Tibial nerve (tissue), 4 donors: ENCODE data around the gene B3GNT8. TPM values are rescaled to one million over a fixed set of nuclear protein-coding genes. Genes with fewer than 3 reads are reported as not detected.

Experiments
- DNase-seq, 2 donors: peaks; one replicate each; pipeline ENCODE4 v3.0.0-alpha.2; 2019; ENCODE audit warnings: low spot score in 2 of 2
- H3K27ac ChIP-seq, 4 donors: fragments of 200-600 bp; sonication (generic) in 3 of 4; one replicate each; pipeline ENCODE4 v1.5.1; 2017 to 2019; ENCODE audit warnings: mild to moderate bottlenecking in 1 of 4
- H3K27me3 ChIP-seq, 2 donors: fragments of 200-600 bp; sonication (generic) in 1 of 2; one replicate each; pipeline versions ENCODE4 v1.5.1 to v1.6.0; 2017 to 2019
- H3K36me3 ChIP-seq, 3 donors: fragments of 200-600 bp; sonication (generic); one replicate each; pipeline ENCODE4 v1.5.1; 2018 to 2019
- H3K4me1 ChIP-seq, 4 donors: fragments of 200-600 bp; sonication (generic) in 3 of 4; one replicate each; pipeline ENCODE4 v1.5.1; 2017 to 2019
- H3K4me3 ChIP-seq, 4 donors: fragments of 200-600 bp; sonication (generic) in 3 of 4; one replicate each; pipeline ENCODE4 v1.5.1; 2017 to 2019; ENCODE audit warnings: mild to moderate bottlenecking in 1 of 4, moderate library complexity in 1 of 4
- H3K9me3 ChIP-seq, 4 donors: fragments of 200-600 bp; sonication (generic) in 3 of 4; one replicate each; pipeline ENCODE4 v1.5.1; 2017 to 2019
- EP300 ChIP-seq, 2 donors: sonication (generic); formaldehyde crosslinking; IDR thresholded peaks; one replicate each; pipeline ENCODE4 v1.6.1; 2017; ENCODE audit warnings: antibody characterized with exemption in 2 of 2, mild to moderate bottlenecking in 1 of 2
- POLR2A ChIP-seq, 2 donors: fragments of 450-650 bp; IDR thresholded peaks; one replicate each; pipeline ENCODE4 v1.6.1; 2017; ENCODE audit warnings: antibody characterized with exemption in 2 of 2, mild to moderate bottlenecking in 2 of 2, moderate library complexity in 2 of 2
- WGBS, 2 donors: methylation state at CpG; one replicate each; pipeline ENCODE4 v1.1.5; 2018; 5-methylcytosine and 5-hydroxymethylcytosine counted together
- total RNA-seq, 4 donors: library from RNA; depleted of rRNA; stranded (reverse); fragments of >200 nt; gene quantifications; one replicate each; pipeline ENCODE4 v1.1.0, GENCODE V29; 2016
- TF ChIP-seq, protein P1 (sequence below), 5 experiments: fragments of 200-600 bp in 3 of 5; fragments of 450-650 bp in 2 of 5; sonication (generic) in 3 of 5; IDR thresholded peaks; one replicate each; pipeline ENCODE4 v1.5.1; 2016 to 2019; ENCODE audit warnings: antibody characterized with exemption in 5 of 5, mild to moderate bottlenecking in 3 of 5, moderate library complexity in 2 of 5

Gene B3GNT8
- total RNA-seq, 4 donors from 2014 or later = 3.8 to 9.0 (median 5.7) TPM

DNA sequence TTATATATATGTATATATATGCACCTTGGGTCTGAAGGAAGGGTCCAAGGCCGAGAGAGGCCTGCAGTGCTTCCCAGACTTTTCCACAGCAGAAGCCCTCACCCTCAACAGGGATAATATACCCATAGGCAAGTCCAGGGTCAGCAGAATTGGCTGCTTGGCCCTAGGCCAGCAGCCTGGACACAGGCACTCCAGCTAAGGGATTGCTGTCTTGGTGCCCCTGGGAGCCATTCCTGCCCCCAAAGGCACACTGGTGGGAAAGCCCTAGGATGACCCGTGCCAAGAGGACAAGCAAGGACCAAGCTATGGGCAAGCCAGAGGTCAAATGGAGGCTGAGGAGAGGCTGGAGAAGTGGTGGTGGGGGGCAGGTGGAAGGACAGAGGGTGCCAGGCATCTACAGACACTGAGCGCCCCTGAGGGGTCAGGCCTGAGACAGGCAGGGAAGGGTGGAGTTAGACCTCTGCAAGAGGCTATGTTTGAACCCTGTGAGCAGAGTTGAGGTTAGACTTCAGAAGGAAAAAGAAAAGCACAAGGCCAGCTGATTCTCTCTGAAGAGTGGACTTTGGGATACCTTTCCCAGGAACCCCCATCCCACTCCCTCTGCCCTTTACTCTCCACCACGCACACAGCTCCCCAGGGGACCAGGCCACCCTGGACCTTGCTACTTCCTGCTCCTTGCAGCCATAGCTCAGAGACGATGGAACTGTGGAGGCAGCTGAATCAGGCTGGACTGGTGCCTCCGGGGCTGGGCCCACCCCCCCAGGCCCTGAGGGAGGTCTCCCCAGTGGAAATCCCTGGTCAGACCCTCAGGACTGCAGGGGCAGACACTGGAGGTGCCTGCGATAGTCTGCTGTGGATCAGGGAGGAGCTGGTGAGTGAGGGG, 15.5 kb upstream of the B3GNT8 start, which contains the start of gene ERICH4:
Gene ERICH4, plus strand, starts transcription at position 684 of the 883 bp plus-strand sequence. Its CDS starts 14 bp downstream, at position 698.
- WGBS, 2 donors = 44 to 55% methylated on average over 7 of the region's 7 CpGs
- H3K27ac ChIP-seq = no peak within 1 kb of the TSS

DNA sequence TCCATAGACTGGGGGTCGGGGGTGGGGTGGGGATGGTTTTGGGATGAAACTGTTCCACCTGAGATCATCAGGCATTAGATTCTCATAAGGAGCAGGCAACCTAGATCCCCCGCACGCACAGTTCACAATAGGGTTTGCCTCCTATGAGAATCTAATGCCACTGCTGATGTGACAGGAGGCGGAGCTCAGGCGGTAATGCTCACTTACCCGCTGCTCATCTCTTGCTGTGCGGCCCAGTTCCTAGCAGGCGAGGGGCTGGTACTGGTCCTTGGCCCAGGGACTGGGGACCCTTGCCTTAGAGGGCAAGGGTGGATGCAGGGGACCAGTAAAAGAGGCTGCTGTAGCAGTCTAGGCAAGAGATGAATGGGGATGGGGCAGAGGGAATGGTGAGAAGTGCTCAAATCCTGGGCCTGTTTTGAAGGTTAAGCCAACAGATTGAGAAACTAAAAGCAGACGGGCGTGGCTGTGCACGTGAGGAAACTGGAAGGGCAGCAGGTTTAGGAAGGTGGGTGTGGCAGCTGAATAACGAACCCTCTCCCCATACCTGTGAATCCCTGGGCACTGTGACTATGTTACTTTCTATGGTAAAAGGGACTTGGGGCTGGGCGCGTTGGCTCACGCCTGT, 14.3 kb upstream of the B3GNT8 start:
- H3K27me3 ChIP-seq = no peaks in the 10 kb centered on the region
- H3K27ac ChIP-seq = no peak overlapping the region
- H3K36me3 ChIP-seq = peaks cover 0 to 19% (median 0%) of the 10 kb centered on the region in 3 donors
- no peak for DNase-seq
- WGBS, 2 donors = 77 to 81% methylated on average over 15 of the region's 15 CpGs
- TF ChIP-seq POLR2A (IDR thresholded peaks at IDR 0.05) = no peak
- no peak for TF ChIP-seq EP300 (IDR thresholded peaks at IDR 0.05)
- TF ChIP-seq, protein P1, sequence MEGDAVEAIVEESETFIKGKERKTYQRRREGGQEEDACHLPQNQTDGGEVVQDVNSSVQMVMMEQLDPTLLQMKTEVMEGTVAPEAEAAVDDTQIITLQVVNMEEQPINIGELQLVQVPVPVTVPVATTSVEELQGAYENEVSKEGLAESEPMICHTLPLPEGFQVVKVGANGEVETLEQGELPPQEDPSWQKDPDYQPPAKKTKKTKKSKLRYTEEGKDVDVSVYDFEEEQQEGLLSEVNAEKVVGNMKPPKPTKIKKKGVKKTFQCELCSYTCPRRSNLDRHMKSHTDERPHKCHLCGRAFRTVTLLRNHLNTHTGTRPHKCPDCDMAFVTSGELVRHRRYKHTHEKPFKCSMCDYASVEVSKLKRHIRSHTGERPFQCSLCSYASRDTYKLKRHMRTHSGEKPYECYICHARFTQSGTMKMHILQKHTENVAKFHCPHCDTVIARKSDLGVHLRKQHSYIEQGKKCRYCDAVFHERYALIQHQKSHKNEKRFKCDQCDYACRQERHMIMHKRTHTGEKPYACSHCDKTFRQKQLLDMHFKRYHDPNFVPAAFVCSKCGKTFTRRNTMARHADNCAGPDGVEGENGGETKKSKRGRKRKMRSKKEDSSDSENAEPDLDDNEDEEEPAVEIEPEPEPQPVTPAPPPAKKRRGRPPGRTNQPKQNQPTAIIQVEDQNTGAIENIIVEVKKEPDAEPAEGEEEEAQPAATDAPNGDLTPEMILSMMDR (IDR thresholded peaks at IDR 0.05) = no peak
- peaks cover 0 to 21% (median 0%) of the 10 kb centered on the region in 4 donors for H3K4me1 ChIP-seq
- H3K9me3 ChIP-seq = no peaks in the 10 kb centered on the region
- no peak overlapping the region for H3K4me3 ChIP-seq

More for the DNA sequence above, 15.5 kb upstream of the B3GNT8 start, which contains the start of gene ERICH4:
- H3K4me3 ChIP-seq = peak within 1 kb of the TSS in 1 of 4 donors; percentile 12
- TF ChIP-seq EP300 (IDR thresholded peaks at IDR 0.05) (no peak), POLR2A (IDR thresholded peaks at IDR 0.05) (no peak)
- TF ChIP-seq, protein P1 (IDR thresholded peaks at IDR 0.05) = no peak
- peaks cover 0 to 17% (median 0%) of the 10 kb centered on the region in 4 donors for H3K4me1 ChIP-seq
- peaks cover 0 to 6% (median 0%) of the 10 kb centered on the region in 3 donors for H3K36me3 ChIP-seq
- DNase-seq = no peak
- H3K27me3 ChIP-seq = peaks cover 0 to 6% of the 10 kb centered on the region in 2 donors
- no peaks in the 10 kb centered on the region for H3K9me3 ChIP-seq

GRCh38 chr19:41439441-41440222, 12.5 kb upstream of the B3GNT8 start, which contains the start of gene DMAC2:
Gene DMAC2 (minus strand): TSS chr19:41439912. CDS start chr19:41439899, 13 bp downstream.
- Histone ChIP-seq H3K27me3 (no peaks in the 10 kb centered on the region), H3K36me3 (peaks cover 0 to 31% (median 0%) of the 10 kb centered on the region in 3 donors), H3K9me3 (no peaks in the 10 kb centered on the region), H3K4me1 (peaks cover 0 to 21% (median 0%) of the 10 kb centered on the region in 4 donors), H3K27ac (peak within 1 kb of the TSS; percentile 71 to 95 (median 92)), H3K4me3 (peak within 1 kb of the TSS; percentile 62 to 74 (median 68))
- WGBS, 2 donors = 1% methylated on average over 38 to 40 of the region's 40 CpGs
- DNase-seq = peak; percentile 96 to 99
- TF ChIP-seq, protein P1 (IDR thresholded peaks at IDR 0.05) = peak in 4 of 5 experiments; percentile 31 to 51 (median 34)
- TF ChIP-seq EP300 (IDR thresholded peaks at IDR 0.05) = peak; percentile 85 to 94
- TF ChIP-seq POLR2A (IDR thresholded peaks at IDR 0.05) = peak; percentile 59 to 71

- TF ChIP-seq EP300 (IDR thresholded peaks at IDR 0.05) (no peak), POLR2A (IDR thresholded peaks at IDR 0.05) (no peak)
- TF ChIP-seq, protein P1 (IDR thresholded peaks at IDR 0.05) = no peak
These were observed 10.9 kb upstream of the B3GNT8 start for GRCh38 chr19:41437944-41438574.

More at GRCh38 chr19:41437944-41438574, 10.9 kb upstream of the B3GNT8 start:
- no peaks in the 10 kb centered on the region for H3K9me3 ChIP-seq
- H3K36me3 ChIP-seq = peaks cover 0 to 38% (median 0%) of the 10 kb centered on the region in 3 donors
- 90% methylated on average over 7 of the region's 7 CpGs for WGBS, 2 donors
- DNase-seq = no peak
- peaks cover 0 to 21% (median 0%) of the 10 kb centered on the region in 4 donors for H3K4me1 ChIP-seq
- no peak overlapping the region for H3K27ac ChIP-seq
- no peaks in the 10 kb centered on the region for H3K27me3 ChIP-seq
- no peak overlapping the region for H3K4me3 ChIP-seq
